A673 (cell line): Measurements from ENCODE around the gene NDUFA11.

ENCODE experiments used
- CTCF ChIP-seq: fragments of 300-800, 200-600 bp; sonication (generic); conservative IDR thresholded peaks from 2 replicates; pipeline ENCODE4 v1.5.1; 2017; ENCODE audit warnings: low read depth, mild to moderate bottlenecking, antibody characterized with exemption, low read length, moderate library complexity, mixed read lengths
- EZH2 ChIP-seq: fragments of 200-600 bp; sonication (generic); IDR thresholded peaks from 2 replicates; pipeline ENCODE4 v1.6.1; 2017; ENCODE audit warnings: borderline replicate concordance, low read depth, mild to moderate bottlenecking, mixed read lengths, antibody characterized with exemption, low read length; ENCODE audit not compliant: poor library complexity, severe bottlenecking

GRCh38 chr19:5894704-5895349, 8.8 kb downstream of the NDUFA11 start:
- TF ChIP-seq CTCF (no peak), EZH2 (no peak)
